HEK293 (cell line): Measurements from ENCODE around the gene KREMEN2.

Source experiments
- CTCF ChIA-PET: fragments of 350-600 bp; formaldehyde crosslinking; extraction: SDS; loops from one replicate; lab custom pipeline; 2021; ENCODE audit warnings: antibody characterized with exemption; lab: Yijun Ruan, JAX
- POLR2A ChIA-PET: fragments of 300-600 bp; formaldehyde crosslinking; extraction: SDS; loops from one replicate; lab custom pipeline; 2020; ENCODE audit warnings: antibody characterized with exemption, inconsistent platforms; lab: Yijun Ruan, JAX
- H3K27ac ChIP-seq: fragments of 200-500 bp; sonication (Bioruptor generic); 2 replicates; pipeline ENCODE4 v1.5.1; 2014; ENCODE audit warnings: low read depth, low read length, control low read depth, inconsistent platforms; ENCODE audit errors: extremely low read depth
- H3K36me3 ChIP-seq, 2 experiments: fragments of 200-500 bp in 1 of 2; sonication (Bioruptor generic) in 1 of 2; 1 replicate in 1 of 2; 2 replicates in 1 of 2; pipeline ENCODE4 v1.5.1; 2014 to 2017; ENCODE audit warnings: inconsistent platforms in 2 of 2, low read length in 2 of 2; ENCODE audit not compliant: control insufficient read depth in 2 of 2, insufficient read depth in 1 of 2
- H3K4me1 ChIP-seq: fragments of 200-500 bp; sonication (Bioruptor generic); 2 replicates; pipeline ENCODE4 v1.5.1; 2014; ENCODE audit warnings: mild to moderate bottlenecking, low read length, inconsistent platforms; ENCODE audit not compliant: control insufficient read depth, insufficient read depth
- H3K4me3 ChIP-seq: 2 replicates; pipeline ENCODE4 v1.5.1; 2011; ENCODE audit warnings: low read depth, mild to moderate bottlenecking, control low read depth, low read length, moderate library complexity
- H3K9me3 ChIP-seq: fragments of 200-500 bp; sonication (Bioruptor generic); 2 replicates; pipeline ENCODE4 v1.5.1; 2014; ENCODE audit warnings: low read depth, low read length, inconsistent platforms; ENCODE audit not compliant: control insufficient read depth, insufficient read depth
- BCL11B ChIP-seq: fragments of 450-650 bp; formaldehyde crosslinking; IDR thresholded peaks from 2 replicates; pipeline ENCODE4 v1.5.1; 2016; ENCODE audit warnings: low read depth, missing biosample characterization, missing genetic modification characterization
- GLI4 ChIP-seq: fragments of 450-650 bp; formaldehyde crosslinking; IDR thresholded peaks from 2 replicates; pipeline ENCODE4 v1.5.1; 2016; ENCODE audit warnings: missing biosample characterization, missing genetic modification characterization
- KLF7 ChIP-seq: fragments of 450-650 bp; formaldehyde crosslinking; IDR thresholded peaks from 2 replicates; pipeline ENCODE4 v1.5.1; 2016; ENCODE audit warnings: missing biosample characterization, missing genetic modification characterization, borderline replicate concordance
- MYNN ChIP-seq: fragments of 450-650 bp; formaldehyde crosslinking; IDR thresholded peaks from 2 replicates; pipeline ENCODE4 v1.5.1; 2016; ENCODE audit warnings: missing biosample characterization, missing genetic modification characterization, borderline replicate concordance
- SCRT1 ChIP-seq: fragments of 450-650 bp; formaldehyde crosslinking; IDR thresholded peaks from 2 replicates; pipeline ENCODE4 v1.5.1; 2016; ENCODE audit warnings: missing biosample characterization, missing genetic modification characterization, borderline replicate concordance
- SCRT2 ChIP-seq: fragments of 450-650 bp; formaldehyde crosslinking; IDR thresholded peaks from 2 replicates; pipeline ENCODE4 v1.5.1; 2016; ENCODE audit warnings: missing biosample characterization, missing genetic modification characterization
- SP7 ChIP-seq: fragments of 450-650 bp; formaldehyde crosslinking; IDR thresholded peaks from 2 replicates; pipeline ENCODE4 v1.5.1; 2016; ENCODE audit warnings: missing biosample characterization, missing genetic modification characterization
- WT1 ChIP-seq: fragments of 450-650 bp; formaldehyde crosslinking; IDR thresholded peaks from 2 replicates; pipeline ENCODE4 v1.5.1; 2016; ENCODE audit warnings: missing biosample characterization, missing genetic modification characterization
- ZBTB20 ChIP-seq: fragments of 450-650 bp; formaldehyde crosslinking; IDR thresholded peaks from 2 replicates; pipeline ENCODE4 v1.5.1; 2016; ENCODE audit warnings: missing biosample characterization, missing genetic modification characterization
- ZNF169 ChIP-seq: fragments of 450-650 bp; formaldehyde crosslinking; IDR thresholded peaks from 2 replicates; pipeline ENCODE4 v1.5.1; 2016; ENCODE audit warnings: missing biosample characterization, missing genetic modification characterization
- ZNF202 ChIP-seq: fragments of 450-650 bp; formaldehyde crosslinking; IDR thresholded peaks from 2 replicates; pipeline ENCODE4 v1.5.1; 2016; ENCODE audit warnings: missing biosample characterization, missing genetic modification characterization, borderline replicate concordance
- ZNF248 ChIP-seq: fragments of 450-650 bp; formaldehyde crosslinking; IDR thresholded peaks from 2 replicates; pipeline ENCODE4 v1.5.1; 2017; ENCODE audit warnings: missing biosample characterization, missing genetic modification characterization
- ZNF266 ChIP-seq: fragments of 450-650 bp; formaldehyde crosslinking; IDR thresholded peaks from 2 replicates; pipeline ENCODE4 v1.5.1; 2016; ENCODE audit warnings: missing biosample characterization, missing genetic modification characterization, low read depth
- ZNF394 ChIP-seq: fragments of 450-650 bp; formaldehyde crosslinking; IDR thresholded peaks from 2 replicates; pipeline ENCODE4 v1.5.1; 2016; ENCODE audit warnings: missing biosample characterization, missing genetic modification characterization, mild to moderate bottlenecking, moderate library complexity, borderline replicate concordance
- ZSCAN16 ChIP-seq: fragments of 450-650 bp; formaldehyde crosslinking; IDR thresholded peaks from 2 replicates; pipeline ENCODE4 v1.5.1; 2016; ENCODE audit warnings: missing biosample characterization, missing genetic modification characterization
- ZSCAN30 ChIP-seq: fragments of 450-650 bp; IDR thresholded peaks from 2 replicates; pipeline ENCODE4 v1.5.1; 2018; ENCODE audit warnings: missing biosample characterization, mild to moderate bottlenecking, missing genetic modification characterization, moderate library complexity
- TF ChIP-seq, protein P1 (sequence below): fragments of 450-650 bp; formaldehyde crosslinking; IDR thresholded peaks from 2 replicates; pipeline ENCODE4 v1.5.1; 2016; ENCODE audit warnings: missing biosample characterization, missing genetic modification characterization
- TF ChIP-seq, protein P2 (sequence below): fragments of 450-650 bp; formaldehyde crosslinking; IDR thresholded peaks from 2 replicates; pipeline ENCODE4 v1.5.1; 2017; ENCODE audit warnings: missing biosample characterization, missing genetic modification characterization
- TF ChIP-seq, protein P3 (sequence below): fragments of 450-650 bp; formaldehyde crosslinking; IDR thresholded peaks from 2 replicates; pipeline ENCODE4 v1.5.1; 2016; ENCODE audit warnings: missing biosample characterization, missing genetic modification characterization
- TF ChIP-seq, protein P4 (sequence below): fragments of 450-650 bp; formaldehyde crosslinking; IDR thresholded peaks from 2 replicates; pipeline ENCODE4 v1.5.1; 2016; ENCODE audit warnings: missing biosample characterization, missing genetic modification characterization
- TF ChIP-seq, protein P5 (sequence below): fragments of 450-650 bp; formaldehyde crosslinking; IDR thresholded peaks from 2 replicates; pipeline ENCODE4 v1.5.1; 2016; ENCODE audit warnings: missing biosample characterization, missing genetic modification characterization

Gene KREMEN2

GRCh38 chr16:2949705-2950352 lies 14.2 kb upstream of the KREMEN2 start:
- POLR2A ChIA-PET, result no interaction called here
- CTCF ChIA-PET, result interaction anchor here (1.6 to 1.7 kb wide), 2 partner anchors 11 to 82 kb away, joined by 5 to 7 read pairs; no protein-coding TSS in a partner anchor

DNA sequence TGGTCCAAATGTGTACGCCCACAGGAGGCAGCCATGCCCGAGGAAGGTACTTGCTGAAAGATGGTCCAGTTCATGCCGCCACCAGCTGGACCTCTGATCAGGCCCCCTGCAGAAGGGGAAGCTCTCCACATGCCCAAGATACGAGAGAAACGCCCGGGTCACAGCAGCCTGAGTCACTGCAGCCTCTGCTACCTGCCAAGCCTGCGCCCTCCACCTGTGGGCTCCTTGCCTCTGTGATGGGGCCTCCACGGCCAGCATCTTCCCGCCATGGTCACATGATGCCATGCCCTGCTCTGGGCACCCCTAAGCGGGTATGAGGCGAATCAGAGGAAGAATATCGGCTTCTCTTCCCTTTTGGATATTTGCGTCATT lies 13.7 kb upstream of the KREMEN2 start:
- H3K9me3 ChIP-seq, result no peaks in the 10 kb centered on the region
- no peak overlapping the region for H3K27ac ChIP-seq
- TF ChIP-seq ZNF248 (no peak), GLI4 (no peak), ZSCAN16 (tag by site-specific recombination) (no peak), ZBTB20 (tag by site-specific recombination) (no peak), ZNF169 (tag by site-specific recombination) (no peak), ZSCAN30 (tag by site-specific recombination) (no peak), MYNN (tag by site-specific recombination) (no peak), ZNF266 (no peak), KLF7 (tag by site-specific recombination) (no peak), BCL11B (tag by site-specific recombination) (no peak), ZNF202 (tag by site-specific recombination) (no peak), ZNF394 (tag by site-specific recombination) (no peak), SP7 (tag by site-specific recombination) (no peak)
- TF ChIP-seq, protein P1, sequence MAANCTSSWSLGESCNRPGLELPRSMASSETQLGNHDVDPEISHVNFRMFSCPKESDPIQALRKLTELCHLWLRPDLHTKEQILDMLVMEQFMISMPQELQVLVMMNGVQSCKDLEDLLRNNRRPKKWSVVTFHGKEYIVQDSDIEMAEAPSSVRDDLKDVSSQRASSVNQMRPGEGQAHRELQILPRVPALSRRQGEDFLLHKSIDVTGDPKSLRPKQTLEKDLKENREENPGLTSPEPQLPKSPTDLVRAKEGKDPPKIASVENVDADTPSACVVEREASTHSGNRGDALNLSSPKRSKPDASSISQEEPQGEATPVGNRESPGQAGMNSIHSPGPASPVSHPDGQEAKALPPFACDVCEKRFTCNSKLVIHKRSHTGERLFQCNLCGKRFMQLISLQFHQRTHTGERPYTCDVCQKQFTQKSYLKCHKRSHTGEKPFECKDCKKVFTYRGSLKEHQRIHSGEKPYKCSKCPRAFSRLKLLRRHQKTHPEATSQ (tag by site-specific recombination), result no peak
- TF ChIP-seq, protein P2, sequence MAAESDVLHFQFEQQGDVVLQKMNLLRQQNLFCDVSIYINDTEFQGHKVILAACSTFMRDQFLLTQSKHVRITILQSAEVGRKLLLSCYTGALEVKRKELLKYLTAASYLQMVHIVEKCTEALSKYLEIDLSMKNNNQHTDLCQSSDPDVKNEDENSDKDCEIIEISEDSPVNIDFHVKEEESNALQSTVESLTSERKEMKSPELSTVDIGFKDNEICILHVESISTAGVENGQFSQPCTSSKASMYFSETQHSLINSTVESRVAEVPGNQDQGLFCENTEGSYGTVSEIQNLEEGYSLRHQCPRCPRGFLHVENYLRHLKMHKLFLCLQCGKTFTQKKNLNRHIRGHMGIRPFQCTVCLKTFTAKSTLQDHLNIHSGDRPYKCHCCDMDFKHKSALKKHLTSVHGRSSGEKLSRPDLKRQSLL (tag by site-specific recombination), result no peak
- TF ChIP-seq, protein P3, sequence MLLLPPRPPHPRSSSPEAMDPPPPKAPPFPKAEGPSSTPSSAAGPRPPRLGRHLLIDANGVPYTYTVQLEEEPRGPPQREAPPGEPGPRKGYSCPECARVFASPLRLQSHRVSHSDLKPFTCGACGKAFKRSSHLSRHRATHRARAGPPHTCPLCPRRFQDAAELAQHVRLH (tag by site-specific recombination), result no peak
- TF ChIP-seq, protein P4, sequence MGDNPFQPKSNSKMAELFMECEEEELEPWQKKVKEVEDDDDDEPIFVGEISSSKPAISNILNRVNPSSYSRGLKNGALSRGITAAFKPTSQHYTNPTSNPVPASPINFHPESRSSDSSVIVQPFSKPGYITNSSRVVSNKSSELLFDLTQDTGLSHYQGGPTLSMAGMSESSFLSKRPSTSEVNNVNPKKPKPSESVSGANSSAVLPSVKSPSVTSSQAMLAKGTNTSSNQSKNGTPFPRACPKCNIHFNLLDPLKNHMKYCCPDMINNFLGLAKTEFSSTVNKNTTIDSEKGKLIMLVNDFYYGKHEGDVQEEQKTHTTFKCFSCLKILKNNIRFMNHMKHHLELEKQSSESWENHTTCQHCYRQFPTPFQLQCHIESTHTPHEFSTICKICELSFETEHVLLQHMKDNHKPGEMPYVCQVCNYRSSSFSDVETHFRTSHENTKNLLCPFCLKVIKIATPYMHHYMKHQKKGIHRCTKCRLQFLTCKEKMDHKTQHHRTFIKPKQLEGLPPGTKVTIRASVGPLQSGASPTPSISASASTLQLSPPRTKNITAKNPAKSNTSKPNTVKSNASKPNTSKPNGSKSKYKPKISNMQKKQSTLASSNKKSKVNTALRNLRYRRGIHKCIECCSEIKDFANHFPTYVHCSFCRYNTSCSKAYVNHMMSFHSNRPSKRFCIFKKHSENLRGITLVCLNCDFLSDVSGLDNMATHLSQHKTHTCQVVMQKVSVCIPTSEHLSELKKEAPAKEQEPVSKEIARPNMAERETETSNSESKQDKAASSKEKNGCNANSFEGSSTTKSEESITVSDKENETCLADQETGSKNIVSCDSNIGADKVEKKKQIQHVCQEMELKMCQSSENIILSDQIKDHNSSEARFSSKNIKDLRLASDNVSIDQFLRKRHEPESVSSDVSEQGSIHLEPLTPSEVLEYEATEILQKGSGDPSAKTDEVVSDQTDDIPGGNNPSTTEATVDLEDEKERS (tag by site-specific recombination), result no peak
- TF ChIP-seq, protein P5, sequence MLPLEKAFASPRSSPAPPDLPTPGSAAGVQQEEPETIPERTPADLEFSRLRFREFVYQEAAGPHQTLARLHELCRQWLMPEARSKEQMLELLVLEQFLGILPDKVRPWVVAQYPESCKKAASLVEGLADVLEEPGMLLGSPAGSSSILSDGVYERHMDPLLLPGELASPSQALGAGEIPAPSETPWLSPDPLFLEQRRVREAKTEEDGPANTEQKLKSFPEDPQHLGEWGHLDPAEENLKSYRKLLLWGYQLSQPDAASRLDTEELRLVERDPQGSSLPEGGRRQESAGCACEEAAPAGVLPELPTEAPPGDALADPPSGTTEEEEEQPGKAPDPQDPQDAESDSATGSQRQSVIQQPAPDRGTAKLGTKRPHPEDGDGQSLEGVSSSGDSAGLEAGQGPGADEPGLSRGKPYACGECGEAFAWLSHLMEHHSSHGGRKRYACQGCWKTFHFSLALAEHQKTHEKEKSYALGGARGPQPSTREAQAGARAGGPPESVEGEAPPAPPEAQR, result no peak
- peaks cover 0 to 16% of the 10 kb centered on the region in 2 experiments; a peak in 1 of 3 replicates for H3K36me3 ChIP-seq
- ChIA-PET CTCF (interaction anchor here (0.6 to 1.7 kb wide), 3 partner anchors 10 to 138 kb away, joined by 3 to 7 read pairs (median 5); no protein-coding TSS in a partner anchor), POLR2A (no interaction called here)
- H3K4me1 ChIP-seq, result no peaks in the 10 kb centered on the region
- H3K4me3 ChIP-seq, result no peak overlapping the region

More at GRCh38 chr16:2949705-2950352, 14.2 kb upstream of the KREMEN2 start:
- no peaks in the 10 kb centered on the region for H3K9me3 ChIP-seq
- no peak overlapping the region for H3K4me3 ChIP-seq
- H3K36me3 ChIP-seq, result peaks cover 0 to 16% of the 10 kb centered on the region in 2 experiments; a peak in 2 of 3 replicates
- no peaks in the 10 kb centered on the region for H3K4me1 ChIP-seq
- no peak overlapping the region for H3K27ac ChIP-seq
- TF ChIP-seq SCRT2 (tag by site-specific recombination) (peak; percentile 86), WT1 (tag by site-specific recombination) (no peak), SCRT1 (tag by site-specific recombination) (peak; percentile 64; the same call in 1 of the 2 replicates)
- TF ChIP-seq, all 188 proteins: peak for 2
